ENCODE results near the gene BMP7. TPM values are rescaled to one million over a fixed set of nuclear protein-coding genes. Genes with fewer than 3 reads are reported as not detected.

The BMP7 gene
- total RNA-seq, 2 experiments from 2014 or later, result not detected

GRCh38 chr20:57237585-57237953 is 28.9 kb downstream of the BMP7 start:
- H3K4me1 ChIP-seq (ENCODE audit: insufficient read depth, low read length), result no peaks in the 10 kb centered on the region
- ATAC-seq (ENCODE audit: poor library complexity), result no peak
- POLR2A ChIA-PET, result no interaction called here
- Mint-ChIP-seq H3K27ac (no peak overlapping the region), H3K27me3 (peaks cover 46% of the 10 kb centered on the region), H3K4me3 (no peak overlapping the region), H3K9me3 (no peaks in the 10 kb centered on the region), H3K36me3 (ENCODE audit: low read depth) (no peaks in the 10 kb centered on the region), H3K4me1 (ENCODE audit: low read depth) (no peaks in the 10 kb centered on the region)
- no peak overlapping the region for H3K4me3 ChIP-seq (ENCODE audit: low read length)
- intact Hi-C loops (cut with DNase I, micrococcal nuclease), result no loop called here
- no peak overlapping the region for H3K27ac ChIP-seq (ENCODE audit: low read depth in 1 of 2, low read length in 2 of 2)
- peaks cover 12 to 17% of the 10 kb centered on the region in 2 experiments for H3K27me3 ChIP-seq (ENCODE audit: control insufficient read depth in 1 of 2, insufficient read depth in 2 of 2, low read length in 2 of 2)
- DNase-seq, result no peak
- no peaks in the 10 kb centered on the region for H3K36me3 ChIP-seq (ENCODE audit: insufficient read depth, low read length)
- CTCF ChIA-PET, result no interaction called here
- peaks cover 0 to 5% of the 10 kb centered on the region in 2 experiments for H3K9me3 ChIP-seq (ENCODE audit: control insufficient read depth in 1 of 2, insufficient read depth in 1 of 2, low read length in 2 of 2)
- no peak for TF ChIP-seq CTCF (IDR thresholded peaks at IDR 0.05)

- no peak for TF ChIP-seq CTCF (IDR thresholded peaks at IDR 0.05)
- Histone ChIP-seq H3K36me3 (ENCODE audit: insufficient read depth, low read length) (no peaks in the 10 kb centered on the region), H3K27ac (ENCODE audit: low read depth in 1 of 2, low read length in 2 of 2) (no peak overlapping the region), H3K27me3 (ENCODE audit: control insufficient read depth in 1 of 2, insufficient read depth in 2 of 2, low read length in 2 of 2) (peaks cover 12 to 17% of the 10 kb centered on the region in 2 experiments), H3K4me1 (ENCODE audit: insufficient read depth, low read length) (no peaks in the 10 kb centered on the region), H3K4me3 (ENCODE audit: low read length) (no peak overlapping the region), H3K9me3 (ENCODE audit: control insufficient read depth in 1 of 2, insufficient read depth in 1 of 2, low read length in 2 of 2) (peaks cover 0 to 5% of the 10 kb centered on the region in 2 experiments)
- Mint-ChIP-seq H3K27ac (no peak overlapping the region), H3K9me3 (no peaks in the 10 kb centered on the region), H3K27me3 (peaks cover 52% of the 10 kb centered on the region), H3K4me3 (no peak overlapping the region), H3K4me1 (ENCODE audit: low read depth) (no peaks in the 10 kb centered on the region), H3K36me3 (ENCODE audit: low read depth) (no peaks in the 10 kb centered on the region)
- DNase-seq (no peak), ATAC-seq (ENCODE audit: poor library complexity) (no peak)
- POLR2A ChIA-PET, result no interaction called here
- intact Hi-C loops (cut with DNase I, micrococcal nuclease), result no loop called here
- CTCF ChIA-PET, result no interaction called here
Measured at GRCh38 chr20:57236813-57237584, 29.4 kb downstream of the BMP7 start.

- H3K4me1 Mint-ChIP-seq (ENCODE audit: low read depth), result no peaks in the 10 kb centered on the region
- CTCF ChIA-PET, result interaction anchor here (0.6 kb wide), 1 partner anchor 1393 kb away, joined by 3 read pairs; no protein-coding TSS in a partner anchor
- DNase-seq, result no peak
- no peaks in the 10 kb centered on the region for H3K36me3 Mint-ChIP-seq (ENCODE audit: low read depth)
- H3K27ac Mint-ChIP-seq, result no peak overlapping the region
- Histone ChIP-seq H3K4me3 (ENCODE audit: low read length) (no peak overlapping the region), H3K9me3 (ENCODE audit: control insufficient read depth in 1 of 2, insufficient read depth in 1 of 2, low read length in 2 of 2) (peaks cover 0 to 7% of the 10 kb centered on the region in 2 experiments), H3K36me3 (ENCODE audit: insufficient read depth, low read length) (no peaks in the 10 kb centered on the region), H3K27me3 (ENCODE audit: control insufficient read depth in 1 of 2, insufficient read depth in 2 of 2, low read length in 2 of 2) (peaks cover 13 to 14% of the 10 kb centered on the region in 2 experiments), H3K27ac (ENCODE audit: low read depth in 1 of 2, low read length in 2 of 2) (no peak overlapping the region), H3K4me1 (ENCODE audit: insufficient read depth, low read length) (no peaks in the 10 kb centered on the region)
- H3K9me3 Mint-ChIP-seq, result no peaks in the 10 kb centered on the region
- no peak for TF ChIP-seq CTCF (IDR thresholded peaks at IDR 0.05)
- H3K27me3 Mint-ChIP-seq, result peaks cover 52% of the 10 kb centered on the region
- intact Hi-C loops (cut with DNase I, micrococcal nuclease), result no loop called here
- H3K4me3 Mint-ChIP-seq, result no peak overlapping the region
- no peak for ATAC-seq (ENCODE audit: poor library complexity)
- POLR2A ChIA-PET, result no interaction called here
Measured at GRCh38 chr20:57234556-57235251, 31.7 kb downstream of the BMP7 start.

Measured in CD4-positive, alpha-beta T cell (primary cell).